Activated T-cell treated with anti-CD3 and anti-CD28 coated beads, Interleukin-2, amount 50 U/mL, for 1 hour (primary cell): ENCODE measurements around the gene LSM14A.
A peak's percentile ranks its signal among the peaks of the same experiment; 100 is the strongest.
"Not testable (repeated sequence)": the region's sequence is repeated elsewhere in the genome, so short reads cannot be mapped to it uniquely, and the experiment has no call there.

Experiments used
- DNase-seq: peaks from one replicate; pipeline ENCODE4 v3.0.0-alpha.2; 2020

The LSM14A gene

DNA sequence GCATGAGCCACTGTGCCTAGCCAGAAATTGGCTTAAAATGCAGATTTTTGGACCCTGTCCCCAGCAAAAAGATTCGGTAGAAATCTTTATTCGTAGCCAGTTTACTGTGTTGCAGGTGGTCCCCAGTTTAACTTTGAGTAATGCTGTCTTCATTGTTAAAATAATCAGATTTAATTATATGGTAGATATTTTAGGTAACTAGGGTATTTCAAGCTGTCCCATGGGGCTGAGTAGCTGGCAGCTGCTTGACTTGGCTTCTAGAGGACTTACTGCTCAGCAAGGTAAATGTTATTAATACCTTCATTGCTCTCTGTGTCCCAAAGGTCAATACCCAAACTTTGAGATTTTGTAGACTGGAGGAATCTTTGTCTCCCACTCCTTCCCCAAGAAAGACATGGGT is 21.1 kb downstream of the LSM14A start:
- DNase-seq, result no peak

DNA sequence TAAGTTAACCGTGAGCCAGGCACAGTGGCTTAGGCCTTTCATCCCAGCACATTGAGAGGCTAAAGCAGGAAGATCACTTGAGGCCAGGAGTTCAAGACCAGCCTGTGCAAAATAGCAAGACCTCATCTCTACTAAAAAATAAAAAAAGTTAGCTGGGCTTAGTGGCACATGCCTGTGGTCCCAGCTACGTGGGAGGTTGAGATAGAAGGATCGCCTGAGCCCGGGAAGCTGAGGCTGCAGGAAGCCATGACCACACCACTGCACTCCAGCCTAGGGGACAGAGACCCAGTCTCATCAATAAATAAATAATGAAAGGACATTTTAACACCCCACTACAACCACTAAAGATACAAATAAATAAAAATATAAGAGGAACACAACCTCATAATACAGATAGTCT is 21.6 kb downstream of the LSM14A start:
- no peak for DNase-seq

DNA sequence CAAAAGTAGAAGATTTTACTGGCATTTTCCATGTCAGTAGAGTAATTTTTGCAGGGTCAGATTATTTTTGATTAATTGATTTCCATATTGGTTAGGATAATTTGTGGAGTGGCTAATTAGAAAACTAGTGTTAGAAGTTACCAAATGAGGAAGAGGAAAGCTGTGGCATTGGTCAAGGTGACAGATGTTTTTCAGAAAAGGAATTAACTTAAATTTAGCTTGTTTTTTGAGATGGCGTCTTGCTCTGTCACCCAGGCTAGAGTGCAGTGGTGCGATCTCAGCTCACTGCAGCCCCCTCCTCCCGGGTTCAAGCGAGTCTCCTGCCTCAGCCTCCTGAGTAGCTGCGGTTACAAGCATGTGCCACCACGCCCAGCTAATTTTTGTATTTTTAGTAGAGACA is 28.8 kb downstream of the LSM14A start:
- DNase-seq, result no peak

DNA sequence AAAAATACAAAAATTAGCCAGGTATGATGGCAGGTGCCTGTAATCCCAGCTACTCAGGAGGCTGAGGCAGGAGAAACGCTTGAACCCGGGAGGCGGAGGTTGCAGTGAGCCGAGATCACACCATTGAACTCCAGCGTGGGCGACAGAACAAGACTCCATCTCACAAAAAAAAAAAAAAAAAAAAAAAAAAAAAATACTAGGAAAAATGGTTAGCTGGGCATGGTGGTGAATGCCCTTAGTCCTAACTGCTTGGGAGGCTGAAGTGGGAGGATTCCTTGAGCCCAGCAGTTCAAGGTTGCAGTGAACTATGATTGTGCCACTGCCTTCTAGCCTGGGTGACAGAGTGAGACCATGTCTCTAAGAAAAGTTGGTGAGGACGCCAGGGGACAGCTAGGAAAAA is 33.0 kb downstream of the LSM14A start:
- not testable (repeated sequence) for DNase-seq

DNA sequence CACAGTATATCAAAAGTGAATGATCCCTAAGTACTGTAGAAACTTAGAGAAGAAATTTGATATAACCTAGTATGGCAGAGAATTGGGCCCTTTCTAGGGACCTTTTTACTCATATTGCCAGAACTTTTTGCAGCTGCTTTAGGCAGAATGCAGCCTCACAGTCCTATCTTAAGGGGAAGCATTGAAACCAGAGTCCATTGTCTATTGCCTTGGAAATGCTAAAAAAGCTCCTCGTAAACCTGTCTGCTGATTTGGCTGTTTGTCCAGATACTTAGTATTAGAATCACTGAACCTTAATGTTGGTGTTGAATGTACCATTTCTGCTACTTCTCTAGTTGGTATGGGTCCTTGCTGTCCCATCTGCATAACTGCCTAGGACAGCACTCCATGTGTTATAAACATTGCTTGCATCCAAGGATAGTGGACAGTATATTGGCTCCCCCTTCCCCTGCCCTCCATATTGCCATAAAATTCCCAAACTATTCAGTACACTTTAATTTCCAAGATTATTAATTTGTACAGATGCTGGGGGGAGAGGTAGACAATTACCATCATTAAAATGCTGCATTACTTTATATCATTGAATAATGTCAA is 36.1 kb downstream of the LSM14A start:
- DNase-seq, result no peak

DNA sequence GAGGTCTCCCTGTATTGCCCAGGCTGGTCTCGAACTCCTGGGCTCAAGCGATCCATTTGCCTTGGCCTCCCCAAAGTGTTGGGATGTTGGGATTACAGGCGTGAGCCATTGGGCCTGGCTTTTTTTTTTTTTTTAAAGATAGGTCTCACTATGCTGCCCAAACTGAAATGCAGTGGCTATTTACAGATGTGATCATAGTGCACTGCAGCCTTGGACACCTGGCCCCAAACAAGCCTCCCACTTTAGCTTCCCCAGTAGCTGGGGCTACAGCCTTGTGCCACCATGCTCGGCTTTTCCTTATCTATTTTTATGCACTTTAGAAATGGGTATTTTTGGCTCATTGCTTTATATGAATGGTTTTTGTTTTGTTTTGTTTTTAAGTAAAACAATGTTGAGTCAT is 37.4 kb downstream of the LSM14A start:
- DNase-seq, result no peak

DNA sequence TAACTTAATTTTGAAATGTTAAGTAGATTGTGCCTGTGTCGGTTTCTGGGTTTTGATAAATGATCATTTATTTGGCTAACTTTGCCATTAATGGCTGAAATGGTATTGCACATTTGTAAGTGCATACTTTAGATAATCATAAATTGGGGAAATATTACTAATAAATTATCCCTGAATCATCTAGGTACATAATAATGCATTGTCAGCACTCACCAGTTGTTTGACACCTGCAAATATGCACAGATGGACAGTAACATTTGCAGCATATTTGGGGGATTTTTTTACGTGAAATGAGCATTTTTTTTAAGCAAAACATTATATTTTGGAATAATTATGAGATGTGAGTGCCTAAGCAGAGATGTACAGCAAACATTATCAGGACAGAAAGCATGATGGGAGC is 41.0 kb downstream of the LSM14A start:
- DNase-seq, result no peak

DNA sequence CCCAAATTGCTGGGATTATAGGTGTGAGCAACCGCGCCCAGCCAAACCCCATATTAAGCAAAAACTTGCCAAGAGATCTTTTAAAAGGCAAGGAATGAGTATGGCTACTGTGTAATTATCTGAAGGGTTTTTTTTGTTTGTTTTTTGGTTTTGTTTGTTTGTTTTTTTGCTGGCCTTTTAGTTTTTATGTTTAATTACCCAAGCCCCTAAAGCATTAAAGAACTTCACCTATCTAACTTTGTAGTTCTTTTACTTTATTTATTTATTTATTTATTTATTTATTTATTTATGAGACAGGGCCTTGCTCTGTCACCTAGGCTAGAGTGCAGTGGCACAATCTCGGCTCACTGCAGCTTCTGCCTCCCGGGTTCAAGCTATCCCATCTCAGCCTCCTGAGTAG is 41.7 kb downstream of the LSM14A start:
- no peak for DNase-seq

DNA sequence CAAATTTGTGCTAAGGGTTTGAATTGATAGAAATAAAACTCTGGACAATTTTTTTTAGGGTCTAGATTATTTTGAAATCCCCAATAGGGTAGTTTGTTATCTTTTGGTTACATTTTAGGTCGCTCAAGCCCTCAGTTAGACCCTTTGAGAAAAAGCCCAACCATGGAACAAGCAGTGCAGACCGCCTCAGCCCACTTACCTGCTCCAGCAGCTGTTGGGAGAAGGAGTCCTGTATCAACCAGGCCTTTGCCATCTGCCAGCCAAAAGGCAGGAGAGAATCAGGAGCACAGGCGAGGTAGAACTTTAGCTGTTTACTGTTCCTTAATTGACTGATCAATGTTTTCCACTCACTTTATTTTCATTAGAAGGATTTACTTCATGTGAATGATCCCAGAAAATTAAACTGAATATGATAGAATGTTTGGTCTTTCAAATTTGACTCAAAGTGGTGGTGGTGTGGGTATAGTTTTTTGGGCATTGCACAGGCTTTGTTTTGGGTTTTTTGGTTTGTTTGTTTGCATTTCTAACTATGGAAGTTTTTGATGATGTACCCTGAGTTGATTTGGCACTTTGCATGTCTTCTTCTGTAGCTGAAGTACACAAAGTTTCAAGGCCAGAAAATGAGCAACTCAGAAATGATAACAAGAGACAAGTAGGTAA is 42.8 kb downstream of the LSM14A start:
- DNase-seq, result no peak

DNA sequence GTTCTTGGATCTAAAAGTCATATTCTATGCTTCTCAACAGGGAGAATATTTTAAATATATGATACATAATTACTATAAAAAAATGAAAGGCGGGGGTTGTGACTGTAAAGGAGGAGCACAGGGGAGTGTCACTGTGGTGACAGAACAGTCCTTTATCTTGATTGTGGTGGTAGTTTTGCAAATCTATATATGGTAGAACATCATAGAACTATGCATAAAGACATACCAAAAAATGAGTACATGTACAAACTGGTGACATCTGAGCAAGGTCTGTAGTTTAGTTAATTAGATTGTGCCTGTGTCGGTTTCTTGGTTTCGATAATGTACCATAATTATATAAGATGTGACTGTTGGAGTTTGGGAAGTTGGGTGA is 43.3 kb downstream of the LSM14A start:
- no peak for DNase-seq

DNA sequence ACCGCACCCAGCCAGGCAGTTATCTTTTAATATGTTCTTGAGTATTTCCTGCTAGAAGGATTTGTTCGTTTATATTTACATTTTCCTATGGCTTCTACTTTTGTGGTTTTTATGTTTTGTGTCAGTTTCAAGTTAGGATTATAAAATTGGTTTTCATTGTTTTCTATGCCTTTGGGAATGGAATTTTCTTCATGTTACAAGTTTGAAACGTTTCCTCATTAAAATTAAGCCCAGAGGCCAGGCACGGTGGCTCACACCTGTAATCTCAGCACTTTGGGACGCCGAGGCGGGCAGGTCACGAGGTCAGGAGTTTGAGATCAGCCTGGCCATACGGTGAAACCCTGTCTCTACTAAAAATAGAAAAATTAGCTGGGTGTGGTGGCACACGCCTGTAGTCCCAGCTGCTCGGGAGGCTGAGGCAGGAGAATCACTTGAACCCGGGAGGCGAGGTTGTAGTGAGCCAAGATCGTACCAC is 44.5 kb downstream of the LSM14A start:
- DNase-seq, result not testable (repeated sequence)

DNA sequence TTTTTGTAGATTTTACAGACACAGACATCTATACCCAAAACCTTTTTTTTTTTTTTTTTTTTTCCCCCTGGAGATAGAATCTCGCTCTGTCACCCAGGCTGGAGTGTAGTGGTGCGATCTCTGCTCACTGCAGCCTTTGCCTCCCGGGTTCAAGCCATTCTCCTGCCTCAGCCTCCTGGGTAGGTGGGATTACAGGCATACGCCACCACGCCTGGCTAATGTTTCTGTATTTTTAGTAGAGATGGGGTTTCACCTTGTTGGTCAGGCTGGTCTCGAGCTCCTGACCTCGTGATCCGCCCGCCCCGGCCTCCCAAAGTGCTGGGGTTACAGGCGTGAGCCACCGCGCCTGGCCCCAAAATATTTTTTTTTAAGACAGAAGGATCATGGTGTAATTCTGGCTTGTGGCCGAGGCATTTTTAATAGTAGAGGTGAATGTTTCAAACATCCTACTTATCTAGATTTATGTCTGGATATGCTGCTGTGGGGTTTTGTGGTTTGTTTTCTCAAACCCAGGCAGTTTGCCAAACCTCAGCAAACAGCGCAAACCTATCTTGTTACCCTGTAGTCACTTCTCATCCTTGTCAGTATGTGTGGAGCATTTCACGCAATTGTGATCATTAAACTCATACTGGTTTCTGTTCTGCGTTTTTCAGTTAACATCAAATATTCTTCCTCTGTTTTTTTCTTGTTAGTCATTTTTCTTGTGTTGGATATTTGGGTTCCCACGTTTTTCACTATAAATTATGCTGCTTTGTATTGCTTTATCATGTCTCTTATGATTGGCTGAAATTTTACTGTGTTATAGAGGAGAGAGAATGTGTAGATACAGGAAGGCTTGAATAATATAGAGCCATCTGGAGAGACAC is 45.9 kb downstream of the LSM14A start:
- DNase-seq, result peak; percentile 60

DNA sequence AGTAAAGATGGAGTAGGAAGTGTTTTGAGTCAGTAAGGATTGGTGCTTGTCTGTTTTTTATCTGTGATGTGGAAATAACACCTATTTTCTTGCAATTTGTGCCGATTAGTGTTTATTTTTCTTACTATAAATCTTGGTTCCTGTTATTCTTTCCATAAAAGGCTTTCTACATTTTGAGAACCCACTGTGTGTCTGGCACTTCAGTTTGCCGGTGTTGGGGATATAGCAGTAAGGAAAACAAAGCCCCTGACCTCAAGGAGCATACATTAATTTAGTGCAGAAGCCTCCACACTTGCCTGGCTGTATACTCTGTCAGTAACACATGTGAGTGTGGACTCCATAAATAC is 46.5 kb downstream of the LSM14A start:
- DNase-seq, result no peak

DNA sequence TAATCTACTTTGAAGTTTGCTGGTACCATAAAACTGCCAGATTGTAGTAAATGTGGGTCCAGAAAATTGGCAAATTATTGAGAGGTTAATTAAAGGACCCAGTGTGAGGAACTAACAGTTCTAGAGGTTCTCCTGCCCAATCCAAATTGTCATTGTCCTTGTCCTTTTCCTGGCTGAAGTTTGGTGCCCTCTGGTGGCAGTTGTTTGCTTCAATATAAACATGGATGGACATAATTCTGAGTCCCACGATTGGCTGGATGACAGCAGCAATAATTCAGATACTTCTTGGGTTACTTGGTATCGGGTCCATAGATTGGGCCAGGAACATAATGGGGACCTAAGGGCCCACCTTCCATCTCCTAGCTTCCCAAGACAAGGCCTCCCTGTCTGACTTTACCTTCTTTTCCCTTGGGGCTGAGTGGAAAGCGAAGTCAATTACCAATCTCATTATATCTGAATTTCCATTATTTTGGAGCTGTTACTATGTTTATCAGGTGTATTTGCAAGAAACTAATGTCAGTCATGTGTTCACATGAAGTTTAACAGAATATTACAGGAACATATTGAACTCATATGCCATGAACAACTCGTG is 48.3 kb downstream of the LSM14A start:
- DNase-seq, result peak; percentile 42

DNA sequence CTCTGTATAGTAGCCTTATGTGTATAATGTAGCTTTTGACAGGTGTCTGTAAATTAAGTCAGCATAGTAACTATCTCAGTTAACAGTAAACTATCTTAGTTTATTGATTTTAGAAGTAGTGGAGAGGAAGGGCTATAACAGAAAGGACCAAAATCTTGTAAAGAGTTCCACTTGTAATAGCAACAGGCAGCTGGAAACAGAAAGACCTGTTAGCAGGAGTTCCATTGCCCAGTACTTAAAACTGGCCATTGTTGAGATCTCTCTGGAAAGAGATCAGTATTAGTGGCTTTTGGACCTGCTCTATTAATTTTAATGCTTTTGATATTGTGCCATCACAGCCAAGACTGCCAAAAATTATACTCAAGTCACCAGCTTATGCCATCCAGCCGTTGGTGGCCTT is 50.1 kb downstream of the LSM14A start:
- DNase-seq, result no peak

DNA sequence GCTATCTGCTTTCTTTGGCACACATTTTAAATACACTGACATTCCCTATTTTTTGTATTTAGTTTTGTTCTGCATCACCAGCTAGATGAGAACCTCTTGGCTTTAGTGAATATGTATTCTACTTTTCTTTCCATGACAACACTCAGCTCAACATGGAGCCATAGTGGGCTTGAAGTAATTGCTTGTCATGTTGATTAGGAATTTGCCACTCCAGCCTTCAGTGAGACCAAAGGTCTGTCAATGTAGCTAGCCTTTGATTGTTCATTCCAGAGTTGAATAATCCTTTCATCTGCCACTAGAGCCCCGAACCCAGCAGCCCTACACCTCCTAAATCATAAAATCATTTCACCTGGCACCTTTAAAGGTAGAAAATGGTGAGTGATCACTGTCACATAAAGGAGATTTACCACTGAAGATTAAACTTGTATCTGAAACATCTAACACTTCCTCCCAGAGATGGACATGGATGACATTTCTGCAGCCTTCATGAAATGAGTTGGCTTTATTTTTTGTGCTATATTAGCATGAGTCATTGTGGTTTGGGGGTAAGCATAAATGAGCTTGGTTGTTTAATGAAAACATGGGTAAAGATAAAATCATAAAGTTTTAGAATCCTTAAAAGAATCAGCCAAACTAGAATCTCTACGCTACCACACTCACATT is 52.8 kb downstream of the LSM14A start:
- no peak for DNase-seq

DNA sequence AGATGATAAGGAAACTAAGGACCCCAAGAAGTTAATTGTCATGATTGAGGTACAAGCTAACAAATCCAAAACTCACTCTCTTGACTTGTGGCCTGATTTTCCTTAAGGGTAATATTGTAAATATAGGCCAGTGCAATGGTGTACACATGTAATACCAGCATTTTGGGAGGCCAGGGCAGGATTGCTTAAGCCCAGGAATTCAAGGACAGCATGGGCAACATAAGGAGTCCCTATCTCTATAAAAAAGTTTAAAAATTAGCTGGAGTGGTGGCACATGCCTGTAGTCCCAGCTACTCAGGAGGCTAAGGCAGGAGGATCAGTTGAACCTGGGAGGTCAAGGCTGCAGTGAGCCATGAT is 53.3 kb downstream of the LSM14A start:
- DNase-seq, result no peak

DNA sequence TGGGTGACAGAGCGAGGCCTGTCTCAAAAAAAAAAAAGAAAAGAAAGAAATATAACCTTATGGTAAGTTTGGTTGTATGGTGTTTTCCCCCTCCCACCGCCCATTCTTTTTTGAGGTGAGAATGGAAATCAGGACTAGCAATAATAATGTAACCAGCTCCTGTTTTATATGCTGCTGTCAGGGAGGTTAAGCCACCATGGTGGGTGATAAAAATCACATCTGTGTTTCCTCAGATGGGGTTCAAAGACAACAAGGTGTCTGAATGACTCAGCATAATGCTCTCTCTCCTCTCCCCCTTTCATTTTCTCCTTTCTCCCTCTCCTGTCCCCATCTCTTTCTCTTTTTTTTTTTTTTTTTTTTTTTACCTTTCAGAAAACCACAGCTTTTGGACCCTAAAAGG is 53.7 kb downstream of the LSM14A start:
- no peak for DNase-seq

DNA sequence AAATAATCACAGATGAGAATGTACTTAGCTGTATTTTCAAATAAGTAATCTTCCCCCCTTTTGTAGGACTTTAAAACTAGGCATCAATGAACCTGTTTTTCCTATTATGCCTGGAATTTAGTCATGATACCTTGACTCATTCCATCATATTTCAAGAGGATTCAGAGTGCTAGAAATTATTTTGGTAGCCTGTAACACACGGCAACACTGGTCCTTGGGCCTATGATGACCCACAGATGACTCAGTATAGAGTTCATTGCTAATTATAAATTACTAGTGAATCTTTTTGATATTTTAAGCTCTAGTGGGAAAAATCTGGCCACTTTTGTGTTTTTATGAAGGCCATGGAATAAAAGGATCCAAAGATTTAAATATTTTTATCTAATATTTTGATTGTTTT is 56.0 kb downstream of the LSM14A start:
- no peak for DNase-seq

DNA sequence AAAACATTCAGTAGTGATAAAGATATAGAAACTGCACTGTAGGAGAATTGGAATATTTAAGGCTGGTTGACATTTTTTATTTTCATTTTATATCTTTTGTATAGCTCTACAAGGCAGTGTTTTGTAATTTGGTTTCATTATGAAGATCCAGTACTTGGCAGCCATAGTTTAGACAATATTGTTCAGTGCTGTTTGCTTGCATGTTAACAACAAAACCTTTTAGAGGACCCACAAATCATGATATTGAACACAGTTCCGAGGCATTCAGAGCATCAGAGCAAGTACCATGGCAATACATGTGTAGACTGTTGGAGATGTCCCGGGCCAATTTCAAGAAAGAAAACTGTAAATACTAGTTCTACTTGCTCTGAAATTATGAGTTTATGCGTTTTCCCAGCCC is 56.5 kb downstream of the LSM14A start:
- DNase-seq, result no peak

DNA sequence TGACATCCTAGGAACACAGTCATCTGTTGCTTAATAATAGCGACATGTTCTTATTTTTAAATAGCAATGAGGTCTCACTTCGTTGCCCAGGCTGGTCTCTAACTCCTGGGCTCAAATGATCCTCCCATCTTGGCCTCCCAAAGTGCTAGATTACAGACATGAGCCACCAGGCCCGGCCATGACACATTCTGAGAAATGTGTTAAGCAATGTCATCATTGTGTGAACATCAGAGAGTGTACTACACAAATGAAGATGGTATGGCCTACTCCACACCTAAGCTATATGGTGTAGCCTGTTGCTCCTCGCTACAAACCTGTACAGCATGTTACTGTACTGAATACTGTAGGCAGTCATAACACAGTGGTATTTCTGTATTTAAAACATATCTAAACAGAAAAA is 57.4 kb downstream of the LSM14A start:
- DNase-seq, result no peak

DNA sequence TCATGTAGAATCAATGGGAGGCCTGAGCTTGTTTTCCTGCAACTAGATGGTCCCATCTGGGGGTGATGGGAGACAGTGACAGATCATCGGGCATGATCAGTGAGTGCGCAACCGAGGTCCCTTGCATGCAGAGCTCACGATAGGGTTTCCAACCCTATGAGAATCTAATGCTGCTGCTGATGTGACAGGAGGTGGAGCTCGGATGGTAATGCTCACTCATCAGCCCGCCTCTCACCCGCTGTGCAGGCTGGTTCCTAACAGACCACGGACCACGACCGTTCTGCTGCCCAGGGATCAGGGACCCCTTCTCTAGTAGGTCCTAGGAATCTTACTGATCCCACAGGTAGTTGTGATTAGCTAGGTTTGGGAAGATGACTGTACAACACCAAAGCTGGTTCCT is 58.5 kb downstream of the LSM14A start:
- DNase-seq, result no peak

DNA sequence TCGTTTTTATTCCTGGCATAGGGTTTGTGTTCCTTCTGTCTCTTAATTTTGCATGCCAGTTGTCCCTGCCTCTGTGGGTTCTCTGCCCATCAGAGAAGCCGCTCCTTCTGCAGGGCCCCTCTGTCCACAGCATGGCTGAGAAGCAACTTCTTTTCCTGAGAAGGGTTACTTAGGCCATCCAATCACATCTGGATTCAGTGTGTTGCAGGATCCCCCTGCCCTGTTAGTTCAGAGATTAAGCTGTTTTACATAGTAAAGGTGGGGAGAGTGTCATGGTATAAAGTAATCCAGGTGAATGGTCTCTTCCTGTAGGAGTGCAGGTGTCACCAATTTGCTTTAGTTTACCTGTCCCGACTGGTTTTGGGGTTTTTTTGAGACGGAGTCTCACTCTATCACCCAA is 59.1 kb downstream of the LSM14A start:
- DNase-seq, result no peak
